GM21526 (cell line): ENCODE measurements around the gene GDF15.
A peak's percentile ranks its signal among the peaks of the same experiment; 100 is the strongest.
"Not testable (repeated sequence)": the region's sequence is repeated elsewhere in the genome, so short reads cannot be mapped to it uniquely, and the experiment has no call there.

Experiments
- ATAC-seq: cut with Tn5 transposase; IDR thresholded peaks from one replicate; pipeline ENCODE4 v1.9.1; 2021; ENCODE audit warnings: moderate library complexity; ENCODE audit not compliant: unreplicated experiment, low FRiP score

Gene GDF15

DNA sequence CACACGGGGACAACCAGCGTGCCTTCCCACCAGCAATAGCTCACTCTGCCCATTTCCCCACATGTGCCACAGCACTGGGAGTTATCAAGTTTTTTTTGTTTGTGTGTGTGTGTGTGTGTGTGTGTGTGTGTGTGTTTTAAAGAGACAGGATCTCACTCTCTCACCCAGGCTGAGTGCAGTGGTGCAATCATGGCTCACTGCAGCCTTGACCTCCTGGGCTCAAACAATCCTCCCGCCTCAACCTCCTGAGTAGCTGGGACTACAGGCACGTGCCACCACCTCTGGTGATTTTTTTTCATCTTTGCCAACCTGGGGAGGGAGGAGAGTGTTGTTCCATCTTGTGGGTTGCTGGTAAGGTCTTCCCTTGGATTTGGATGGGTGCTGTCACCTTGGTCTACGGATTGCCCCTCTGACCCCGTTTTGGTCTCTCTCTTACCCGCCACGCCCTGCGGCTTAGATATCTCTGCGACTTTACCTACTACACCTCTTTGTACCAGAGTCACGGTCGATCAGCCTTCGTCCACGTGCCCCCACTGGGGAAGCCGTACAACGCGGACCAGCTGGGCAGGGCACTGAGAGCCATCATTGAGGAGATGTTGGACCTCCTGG lies 22.9 kb upstream of the GDF15 start:
- no peak for ATAC-seq

DNA sequence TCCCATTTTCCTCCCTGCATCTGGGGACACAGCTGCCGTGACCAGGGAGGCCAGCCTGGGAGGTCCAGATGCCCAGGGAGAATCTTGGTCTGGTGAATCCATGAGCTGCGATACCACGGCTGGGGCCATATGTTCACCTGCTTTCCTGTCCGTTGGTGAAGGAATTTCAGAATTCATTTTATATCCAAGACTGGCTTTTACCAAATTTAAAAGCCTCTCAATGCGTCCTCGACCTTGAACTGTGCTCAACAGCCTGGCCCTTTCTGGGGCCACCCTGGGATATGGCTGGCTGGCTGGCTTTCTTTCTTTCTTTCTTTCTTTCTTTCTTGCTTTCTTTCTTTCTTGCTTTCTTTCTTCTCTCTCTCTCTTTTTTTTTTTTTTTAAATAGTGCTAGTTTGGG lies 22.2 kb upstream of the GDF15 start:
- no peak for ATAC-seq

DNA sequence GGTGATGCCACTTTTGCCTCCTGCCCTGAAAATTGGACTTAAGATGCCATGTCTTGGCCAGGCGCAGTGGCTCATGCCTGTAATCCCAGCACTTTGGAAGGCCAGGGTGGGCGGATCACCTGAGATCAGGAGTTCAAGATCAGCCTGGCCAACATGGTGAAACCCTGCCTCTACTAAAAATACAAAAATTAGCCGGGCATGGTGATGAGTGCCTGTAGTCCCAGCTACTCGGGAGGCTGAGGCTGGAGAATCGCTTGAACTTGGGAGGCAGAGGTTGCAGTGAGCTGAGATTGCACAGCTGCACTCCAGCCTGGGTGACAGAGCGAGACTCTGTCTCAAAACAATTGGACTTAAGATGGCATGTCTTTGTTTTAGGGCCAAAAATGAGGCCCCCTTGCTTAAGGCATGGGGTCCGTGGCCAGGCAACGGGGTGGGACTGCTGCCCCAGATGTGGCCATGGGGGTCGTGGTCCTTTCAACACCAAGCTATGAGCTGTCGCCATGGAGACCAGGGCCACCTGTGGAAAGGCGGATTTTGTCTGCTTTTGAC lies 21.6 kb upstream of the GDF15 start:
- not testable (repeated sequence) for ATAC-seq

DNA sequence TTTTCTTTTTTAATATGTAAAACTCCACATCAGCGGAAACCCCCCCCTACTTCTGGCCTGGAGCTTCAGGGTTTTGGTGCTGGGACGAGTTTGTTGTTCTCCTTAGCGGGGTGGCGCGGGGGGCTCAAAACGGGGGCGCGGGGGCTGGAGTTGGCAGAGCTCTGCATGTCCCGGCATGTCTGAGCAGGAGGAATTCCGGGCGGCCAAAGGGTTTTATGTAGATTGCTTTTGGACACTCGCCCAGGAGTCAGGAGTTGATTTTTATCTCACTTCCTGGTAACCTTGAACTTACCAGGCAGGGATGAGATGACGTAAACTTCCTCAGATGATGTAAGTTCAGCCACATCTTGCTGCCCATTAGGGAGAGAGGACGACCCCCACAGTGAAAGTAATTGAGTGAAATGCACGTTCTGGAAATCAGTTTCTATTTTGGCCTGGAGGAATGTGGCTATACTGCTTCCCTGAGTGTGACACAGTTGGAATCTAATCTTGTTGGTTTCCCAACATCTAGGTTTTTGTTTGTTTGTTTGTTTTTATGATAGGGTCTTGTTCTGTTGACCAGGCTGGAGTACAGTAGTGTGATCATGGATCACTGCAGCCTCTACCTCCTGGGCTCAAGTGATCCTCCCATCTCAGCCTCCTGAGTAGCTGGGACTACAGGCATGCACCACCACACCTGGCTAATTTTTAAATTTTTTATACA lies 21.0 kb upstream of the GDF15 start:
- no peak for ATAC-seq

DNA sequence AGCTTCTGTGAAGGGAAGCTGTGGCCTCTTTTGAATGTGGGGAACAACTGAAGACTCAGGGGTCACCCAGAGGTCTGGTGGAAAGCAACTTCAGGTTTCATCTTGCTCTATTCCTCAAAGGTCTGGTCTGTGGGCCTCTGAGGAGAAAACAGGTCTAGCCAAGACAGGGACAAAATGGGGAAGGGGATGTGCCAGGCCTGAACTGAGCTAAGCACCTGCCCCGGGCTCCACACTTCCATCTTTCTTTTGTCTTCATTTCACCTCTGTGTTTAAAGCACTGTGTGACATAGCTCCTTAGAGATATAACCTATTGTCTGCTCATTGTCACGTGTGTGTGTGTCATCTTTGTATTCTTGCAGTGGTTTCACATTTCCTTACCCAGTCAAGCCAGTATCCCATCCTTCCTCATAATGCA lies 19.9 kb upstream of the GDF15 start:
- ATAC-seq: no peak

DNA sequence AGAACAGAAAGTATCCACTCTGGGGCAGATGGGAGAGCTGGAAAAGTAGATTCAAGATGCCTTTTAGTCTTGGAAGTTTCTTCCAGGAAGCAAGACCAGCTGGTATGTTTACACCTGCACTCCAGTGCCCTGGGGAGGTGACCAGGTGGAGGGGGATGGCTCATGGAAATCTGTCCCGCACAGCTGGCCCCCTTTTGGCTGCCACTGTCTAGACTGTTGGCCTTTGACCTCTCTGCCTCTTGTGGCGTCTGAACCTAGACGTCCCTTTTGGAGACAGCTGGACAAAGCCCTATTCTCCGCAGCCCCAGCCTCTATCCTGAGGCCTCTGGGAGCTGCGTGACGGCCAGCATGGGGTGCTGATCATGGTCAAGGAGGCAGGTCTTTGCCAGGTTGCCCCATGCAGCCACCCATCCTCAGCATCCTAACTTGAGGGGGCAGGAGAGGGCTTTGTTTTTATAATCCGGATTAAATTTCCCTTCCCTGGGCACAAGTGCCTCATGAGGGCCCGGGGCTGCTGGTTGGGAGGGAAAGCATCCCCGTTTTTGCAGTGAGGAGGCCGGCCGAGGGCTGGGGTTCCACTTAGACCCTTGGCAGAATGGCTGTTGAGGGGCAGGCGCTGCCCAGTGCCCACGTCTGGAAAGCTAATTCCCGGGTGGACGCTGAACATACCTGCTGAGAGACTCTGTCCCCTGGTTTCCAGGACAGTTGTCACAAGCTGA lies 17.3 kb upstream of the GDF15 start:
- ATAC-seq: no peak

DNA sequence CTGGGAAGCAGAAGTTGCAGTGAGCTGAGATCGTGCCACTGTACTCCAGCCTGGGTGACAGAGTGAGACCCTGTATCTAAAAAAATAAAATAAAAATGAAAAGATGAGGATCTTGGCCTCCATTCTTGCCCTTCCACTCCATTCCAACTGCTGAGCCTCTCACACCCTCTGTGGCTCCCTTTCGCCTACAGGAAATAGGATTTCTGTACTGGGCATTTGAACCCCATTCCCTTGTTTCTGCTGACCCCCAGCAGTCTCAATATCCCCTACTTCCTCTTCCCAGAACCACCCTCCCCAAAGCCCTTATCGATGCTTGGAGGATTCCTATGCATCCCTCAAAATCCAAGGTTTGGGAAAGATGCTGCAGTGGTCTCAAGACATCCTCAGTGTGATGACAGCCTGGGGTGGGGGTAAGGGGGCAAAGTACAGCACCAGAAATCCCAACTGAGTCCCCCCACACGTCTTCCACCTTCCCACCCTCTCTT lies 12.5 kb upstream of the GDF15 start:
- ATAC-seq: no peak

DNA sequence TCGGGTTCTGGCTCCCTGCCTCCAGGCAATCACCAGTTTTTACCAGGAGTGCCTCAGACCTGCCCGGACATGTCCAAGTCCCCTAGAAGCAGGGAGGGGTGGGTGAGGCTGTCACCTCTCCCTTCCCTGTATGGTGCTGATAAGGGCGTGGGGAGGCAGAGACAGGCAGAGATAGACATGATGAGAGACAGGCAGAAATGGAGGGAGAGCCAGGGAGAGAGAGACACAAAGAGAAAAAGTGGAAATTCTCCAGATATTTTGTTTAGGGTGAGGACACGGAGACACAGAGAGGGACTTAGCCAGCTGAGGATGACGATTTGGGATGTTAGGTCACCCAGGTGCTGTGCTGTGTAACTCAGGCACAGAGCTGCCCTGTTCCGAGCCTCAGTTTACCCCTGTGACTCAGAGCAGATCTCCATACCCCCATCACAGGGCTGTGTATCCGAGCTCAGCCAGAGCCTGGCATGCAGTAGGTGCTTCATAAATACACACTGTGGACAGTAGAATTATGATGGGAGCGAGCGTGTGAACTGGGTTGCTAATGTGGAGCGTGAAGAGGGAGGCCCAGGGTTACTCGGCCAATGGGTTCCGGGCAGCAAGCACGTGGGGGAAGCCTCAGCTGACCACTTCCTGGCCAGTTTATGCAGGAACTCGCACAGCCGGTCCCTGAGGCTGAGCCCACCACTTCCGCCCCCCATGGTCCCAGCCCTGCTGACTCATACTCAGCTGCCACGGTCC lies 11.9 kb upstream of the GDF15 start:
- ATAC-seq: no peak

DNA sequence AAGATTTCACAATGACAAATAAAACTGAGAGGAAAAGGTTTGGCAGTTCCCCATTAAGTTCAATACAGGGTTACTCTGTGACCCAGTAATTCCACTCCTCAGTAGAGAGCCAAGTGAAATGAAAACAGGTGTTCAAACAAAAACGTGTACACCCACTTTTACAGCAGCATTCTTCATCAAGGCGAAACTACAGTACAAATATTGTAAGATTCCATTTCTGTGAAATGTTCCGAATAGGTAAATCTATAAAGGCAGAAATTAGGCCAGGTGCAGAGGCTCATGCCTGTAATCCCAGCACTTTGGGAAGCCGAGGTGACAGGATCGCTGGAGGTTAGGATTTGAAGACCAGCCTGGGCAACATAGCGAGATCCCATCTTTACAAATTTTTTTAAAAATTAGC lies 8.9 kb upstream of the GDF15 start:
- ATAC-seq: no peak

DNA sequence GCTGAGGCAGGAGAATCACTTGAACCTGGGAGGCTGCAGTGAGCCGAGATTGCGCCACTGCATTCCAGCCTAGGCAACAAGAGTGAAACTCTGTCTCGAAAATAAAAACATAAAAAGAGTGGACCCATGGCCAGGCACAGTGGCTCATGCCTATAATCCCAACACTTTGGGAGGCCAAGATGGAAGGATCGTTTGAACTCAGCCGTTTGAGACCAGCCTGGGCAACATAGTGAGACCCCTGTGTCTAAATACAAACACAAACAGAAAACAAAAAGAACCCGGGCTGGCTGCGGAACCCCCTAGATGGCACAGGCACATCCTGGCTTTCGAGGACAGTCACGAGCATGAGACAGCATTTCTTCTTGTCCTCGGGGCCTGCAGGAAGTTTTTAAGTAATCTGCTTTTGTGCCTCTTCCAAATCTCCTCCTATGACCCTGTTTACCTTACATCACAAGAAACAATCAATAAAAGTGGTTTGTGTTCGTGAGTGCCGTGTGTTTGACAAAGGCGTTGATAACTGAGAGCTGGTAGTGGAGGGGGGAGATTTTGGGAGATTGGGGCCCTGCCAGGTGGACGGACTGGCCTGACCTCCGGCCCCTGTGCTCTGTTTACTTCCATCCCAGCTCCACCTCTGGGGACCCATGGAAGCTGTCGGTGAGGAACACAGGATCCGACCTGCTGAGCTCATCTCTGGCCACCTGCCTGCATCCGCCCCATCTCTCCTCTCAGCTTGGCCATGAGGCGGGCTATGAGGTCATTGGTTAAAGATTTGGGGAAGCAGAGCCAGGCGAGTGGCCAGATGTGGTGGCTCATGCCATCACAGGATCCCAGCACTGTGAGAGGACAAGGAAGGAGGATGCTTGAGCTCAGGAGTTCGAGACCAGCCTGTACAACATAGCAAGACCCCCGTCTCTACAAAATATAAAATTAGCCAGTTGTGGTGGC lies 5.9 kb upstream of the GDF15 start:
- ATAC-seq: no peak

DNA sequence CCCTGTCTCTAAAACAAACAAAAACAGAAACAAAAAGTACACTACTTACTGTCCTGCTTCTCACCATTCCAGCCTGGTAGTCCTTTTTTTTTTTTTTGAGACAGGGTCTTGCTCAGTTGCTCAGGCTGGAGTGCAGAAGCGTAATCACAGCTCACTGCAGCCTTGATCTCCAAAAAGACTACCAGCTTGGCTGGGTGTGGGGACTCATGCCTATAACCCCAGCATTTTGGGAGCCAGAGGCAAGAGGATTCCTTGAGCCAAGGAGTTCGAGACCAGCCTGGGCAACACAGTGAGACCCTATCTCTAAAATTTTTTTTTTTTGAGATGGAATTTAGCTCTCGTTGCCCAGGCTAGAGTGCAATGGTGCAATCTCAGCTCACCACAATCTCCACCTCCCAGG lies 5.1 kb upstream of the GDF15 start:
- ATAC-seq: no peak

DNA sequence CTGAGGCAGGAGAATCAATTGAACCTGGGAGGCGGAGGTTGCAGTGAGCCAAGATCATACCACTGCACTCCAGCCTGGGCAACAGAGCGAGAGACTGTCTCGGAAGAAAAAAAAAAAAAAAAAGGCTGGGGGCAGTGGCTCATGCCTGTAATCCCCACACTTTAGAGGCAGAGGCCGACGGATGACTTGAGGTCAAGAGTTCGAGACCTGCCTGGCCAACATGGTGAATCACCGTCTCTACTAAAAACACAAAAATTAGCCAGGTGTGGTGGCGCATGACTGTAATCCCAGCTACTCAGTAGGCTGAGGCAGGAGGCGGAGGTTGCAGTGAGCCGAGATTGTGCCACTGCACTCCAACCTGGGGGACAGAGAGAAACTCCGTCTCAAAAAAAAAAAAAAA lies 2.3 kb upstream of the GDF15 start:
- ATAC-seq: not testable (repeated sequence)

DNA sequence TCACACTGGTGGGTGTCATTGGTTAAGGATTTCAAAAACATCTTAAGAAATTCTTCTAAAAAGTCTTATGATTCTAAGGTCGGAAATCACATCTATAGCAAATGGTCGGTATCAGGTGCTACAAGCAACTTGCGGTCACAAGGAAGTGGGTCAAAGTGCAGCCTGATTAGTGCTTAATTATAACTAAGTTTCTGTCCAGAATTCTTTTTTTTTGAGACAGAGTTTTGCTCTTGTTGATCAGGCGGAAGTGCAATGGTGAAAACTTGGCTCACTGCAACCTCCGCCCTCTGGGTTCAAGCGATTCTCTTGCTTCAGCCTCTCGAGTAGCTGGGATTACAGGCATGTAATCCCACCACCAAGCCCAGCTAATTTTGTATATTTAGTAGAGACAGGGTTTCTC lies 1.2 kb upstream of the GDF15 start:
- no peak for ATAC-seq

DNA sequence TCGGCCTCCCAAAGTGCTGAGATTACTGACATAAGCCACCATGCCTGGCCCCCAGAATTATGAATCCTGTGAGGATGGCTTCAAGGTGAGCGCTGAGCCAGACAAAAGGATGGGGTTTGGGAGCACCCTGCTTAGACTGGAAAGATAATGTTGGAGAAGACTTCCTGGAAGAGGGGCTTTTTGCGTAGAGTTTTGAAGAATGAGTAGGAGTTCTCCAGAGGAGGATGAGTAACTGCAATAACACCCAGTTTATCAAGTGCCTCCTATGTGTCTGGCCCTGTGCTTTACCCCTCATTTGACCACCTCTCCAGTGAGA lies 641 bp upstream of the GDF15 start:
- no peak for ATAC-seq

DNA sequence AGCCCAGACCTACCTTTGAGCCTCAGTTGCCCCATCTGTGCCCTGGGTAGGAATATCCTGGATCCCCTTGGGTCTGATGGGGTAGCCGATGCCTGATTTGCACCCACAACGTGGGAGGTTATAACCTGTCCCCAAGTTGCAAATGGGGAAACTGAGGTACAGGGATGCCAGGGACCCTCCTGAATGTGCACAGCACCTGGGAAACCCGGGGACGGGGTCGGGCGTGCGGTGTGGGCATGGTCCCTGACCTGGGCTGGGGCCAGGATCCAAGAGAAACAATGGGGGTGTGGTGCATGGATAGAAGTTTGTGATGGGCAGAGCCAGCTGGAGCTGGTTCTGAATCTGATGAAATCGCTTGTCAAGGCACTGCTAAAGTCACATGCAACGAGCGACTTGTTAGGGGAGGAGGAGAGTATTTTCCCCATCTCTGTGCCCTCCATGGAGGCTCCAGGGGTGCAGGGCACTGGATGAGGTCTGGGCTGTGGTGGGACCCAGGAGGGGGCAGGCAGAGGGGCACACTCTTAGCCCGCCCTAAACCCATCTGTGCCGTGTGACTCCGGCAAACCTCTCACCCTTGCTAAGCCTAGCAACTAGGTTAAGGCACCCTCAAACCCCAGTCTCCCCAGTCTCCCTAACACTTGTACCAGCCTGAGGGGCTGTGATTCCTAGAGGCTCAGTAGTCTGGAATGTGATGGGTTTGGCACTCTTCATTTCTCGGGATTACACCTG lies 749 bp downstream of the GDF15 start:
- ATAC-seq: no peak

DNA sequence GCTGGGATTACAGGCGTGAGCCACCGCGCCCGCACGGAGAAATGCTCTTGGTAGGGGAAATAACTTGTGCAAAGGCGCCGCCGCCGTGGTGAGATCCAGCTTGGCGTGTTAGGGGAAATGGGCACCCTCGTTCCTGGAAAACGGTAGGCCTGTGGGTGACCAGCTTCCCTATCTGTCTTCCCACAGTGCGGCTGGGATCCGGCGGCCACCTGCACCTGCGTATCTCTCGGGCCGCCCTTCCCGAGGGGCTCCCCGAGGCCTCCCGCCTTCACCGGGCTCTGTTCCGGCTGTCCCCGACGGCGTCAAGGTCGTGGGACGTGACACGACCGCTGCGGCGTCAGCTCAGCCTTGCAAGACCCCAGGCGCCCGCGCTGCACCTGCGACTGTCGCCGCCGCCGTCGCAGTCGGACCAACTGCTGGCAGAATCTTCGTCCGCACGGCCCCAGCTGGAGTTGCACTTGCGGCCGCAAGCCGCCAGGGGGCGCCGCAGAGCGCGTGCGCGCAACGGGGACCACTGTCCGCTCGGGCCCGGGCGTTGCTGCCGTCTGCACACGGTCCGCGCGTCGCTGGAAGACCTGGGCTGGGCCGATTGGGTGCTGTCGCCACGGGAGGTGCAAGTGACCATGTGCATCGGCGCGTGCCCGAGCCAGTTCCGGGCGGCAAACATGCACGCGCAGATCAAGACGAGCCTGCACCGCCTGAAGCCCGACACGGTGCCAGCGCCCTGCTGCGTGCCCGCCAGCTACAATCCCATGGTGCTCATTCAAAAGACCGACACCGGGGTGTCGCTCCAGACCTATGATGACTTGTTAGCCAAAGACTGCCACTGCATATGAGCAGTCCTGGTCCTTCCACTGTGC lies 2.4 kb downstream of the GDF15 start:
- peak; percentile 58 for ATAC-seq

DNA sequence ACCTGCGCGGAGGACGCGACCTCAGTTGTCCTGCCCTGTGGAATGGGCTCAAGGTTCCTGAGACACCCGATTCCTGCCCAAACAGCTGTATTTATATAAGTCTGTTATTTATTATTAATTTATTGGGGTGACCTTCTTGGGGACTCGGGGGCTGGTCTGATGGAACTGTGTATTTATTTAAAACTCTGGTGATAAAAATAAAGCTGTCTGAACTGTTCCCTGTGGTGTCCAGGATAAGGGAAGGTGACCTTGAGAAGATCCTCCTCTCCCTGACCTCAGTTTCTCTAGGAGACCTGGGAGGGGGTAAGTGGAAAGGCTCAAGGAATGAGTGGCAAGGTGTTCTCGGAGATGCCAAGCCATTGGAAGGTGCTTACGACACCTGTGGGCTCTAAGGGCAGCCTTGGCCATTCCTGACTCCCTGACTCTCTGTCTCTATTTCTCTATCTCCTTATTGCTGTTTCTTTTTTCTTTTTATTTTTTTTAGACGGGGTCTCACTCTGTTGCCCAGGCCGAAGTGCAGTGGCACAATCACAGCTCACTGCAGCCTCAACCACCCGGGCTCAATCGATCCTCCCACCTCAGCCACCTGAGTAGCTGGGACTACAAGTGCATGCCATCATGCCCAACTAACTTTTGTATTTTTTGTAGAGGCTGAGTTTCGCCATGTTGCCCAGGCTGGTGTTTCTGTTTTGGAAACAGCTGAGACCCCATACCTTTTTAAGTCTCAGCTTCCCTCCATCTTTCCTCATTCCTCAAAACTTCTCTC lies 3.2 kb downstream of the GDF15 start:
- ATAC-seq: no peak

DNA sequence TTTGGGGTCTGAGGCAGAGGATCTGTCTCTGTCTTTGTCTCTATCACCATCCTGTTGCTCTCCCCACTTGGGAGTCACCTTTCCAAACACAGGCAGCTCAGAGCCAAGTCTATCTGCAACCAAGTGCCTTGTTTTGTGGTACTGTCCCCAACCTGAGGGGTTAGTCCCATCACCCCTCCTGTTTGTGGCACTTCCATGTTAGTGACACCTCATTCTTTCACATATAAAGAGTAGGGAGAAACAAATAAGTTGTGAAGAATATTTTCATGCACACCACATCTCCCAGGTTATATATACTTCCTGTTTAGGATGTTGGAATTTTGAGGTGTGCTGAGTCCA lies 3.7 kb downstream of the GDF15 start:
- ATAC-seq: no peak
